Skeletal muscle satellite cell (primary cell): ENCODE measurements around the gene SYNJ2.

ENCODE experiments used
- H3K27me3 ChIP-seq: 2 replicates; pipeline ENCODE4 v1.7.0; 2013; ENCODE audit warnings: low read length; ENCODE audit not compliant: control insufficient read depth, insufficient read depth
- H3K36me3 ChIP-seq: 2 replicates; pipeline ENCODE4 v1.7.0; 2013; ENCODE audit warnings: mild to moderate bottlenecking, control low read depth, low read length; ENCODE audit not compliant: insufficient read depth
- H3K4me1 ChIP-seq: 2 replicates; pipeline ENCODE4 v1.7.0; 2013; ENCODE audit warnings: low read length; ENCODE audit not compliant: control insufficient read depth, insufficient read depth
- H3K4me2 ChIP-seq: 2 replicates; pipeline ENCODE4 v1.7.0; 2013; ENCODE audit warnings: mild to moderate bottlenecking, low read length
- H3K4me3 ChIP-seq: 2 replicates; pipeline ENCODE4 v1.7.0; 2013; ENCODE audit warnings: low read length
- H3K9ac ChIP-seq: 2 replicates; pipeline ENCODE4 v1.7.0; 2013; ENCODE audit warnings: mild to moderate bottlenecking, low read depth, low read length, moderate library complexity
- H3K9me3 ChIP-seq: replicated peaks from 2 replicates; pipeline ENCODE4 v1.7.0; 2013; ENCODE audit warnings: mild to moderate bottlenecking, control low read depth, low read length

SYNJ2 gene

GRCh38 chr6:158077676-158078075 is 96.0 kb downstream of the SYNJ2 start:
- H3K9ac ChIP-seq, result no peak overlapping the region
- no peak overlapping the region for H3K4me3 ChIP-seq
- H3K4me2 ChIP-seq, result no peak overlapping the region
- peaks cover 74% of the 10 kb centered on the region for H3K36me3 ChIP-seq
- no peaks in the 10 kb centered on the region for H3K4me1 ChIP-seq
- H3K9me3 ChIP-seq, result no peaks in the 10 kb centered on the region
- H3K27me3 ChIP-seq, result no peaks in the 10 kb centered on the region

- Histone ChIP-seq H3K36me3 (peaks cover 79% of the 10 kb centered on the region), H3K9me3 (no peaks in the 10 kb centered on the region), H3K4me3 (no peak overlapping the region), H3K9ac (no peak overlapping the region), H3K4me2 (no peak overlapping the region), H3K27me3 (no peaks in the 10 kb centered on the region), H3K4me1 (no peaks in the 10 kb centered on the region)
These were observed 96.7 kb downstream of the SYNJ2 start for GRCh38 chr6:158078320-158078719.

- no peaks in the 10 kb centered on the region for H3K9me3 ChIP-seq
- no peak overlapping the region for H3K9ac ChIP-seq
- no peaks in the 10 kb centered on the region for H3K4me1 ChIP-seq
- no peak overlapping the region for H3K4me3 ChIP-seq
- peaks cover 82% of the 10 kb centered on the region for H3K36me3 ChIP-seq
- no peaks in the 10 kb centered on the region for H3K27me3 ChIP-seq
- no peak overlapping the region for H3K4me2 ChIP-seq
These were observed 99.4 kb downstream of the SYNJ2 start for GRCh38 chr6:158080849-158081656.

GRCh38 chr6:158081657-158081935 is 99.9 kb downstream of the SYNJ2 start:
- Histone ChIP-seq H3K4me2 (no peak overlapping the region), H3K4me3 (no peak overlapping the region), H3K9me3 (no peaks in the 10 kb centered on the region), H3K4me1 (no peaks in the 10 kb centered on the region), H3K36me3 (peaks cover 83% of the 10 kb centered on the region), H3K9ac (no peak overlapping the region), H3K27me3 (no peaks in the 10 kb centered on the region)

GRCh38 chr6:158083455-158084325 is 102.0 kb downstream of the SYNJ2 start:
- Histone ChIP-seq H3K4me1 (no peaks in the 10 kb centered on the region), H3K9ac (no peak overlapping the region), H3K27me3 (no peaks in the 10 kb centered on the region), H3K9me3 (no peaks in the 10 kb centered on the region), H3K4me2 (no peak overlapping the region), H3K36me3 (peaks cover 83% of the 10 kb centered on the region), H3K4me3 (no peak overlapping the region)

GRCh38 chr6:158085261-158086053 is 103.8 kb downstream of the SYNJ2 start:
- Histone ChIP-seq H3K4me2 (no peak overlapping the region), H3K4me1 (no peaks in the 10 kb centered on the region), H3K36me3 (peaks cover 89% of the 10 kb centered on the region), H3K9me3 (no peaks in the 10 kb centered on the region), H3K27me3 (no peaks in the 10 kb centered on the region), H3K9ac (no peak overlapping the region), H3K4me3 (no peak overlapping the region)

- Histone ChIP-seq H3K27me3 (no peaks in the 10 kb centered on the region), H3K9ac (no peak overlapping the region), H3K4me3 (no peak overlapping the region), H3K36me3 (peaks cover 89% of the 10 kb centered on the region), H3K9me3 (no peaks in the 10 kb centered on the region), H3K4me1 (no peaks in the 10 kb centered on the region), H3K4me2 (no peak overlapping the region)
These were observed 104.4 kb downstream of the SYNJ2 start for GRCh38 chr6:158086054-158086503.

- Histone ChIP-seq H3K9ac (no peak overlapping the region), H3K4me2 (no peak overlapping the region), H3K27me3 (no peaks in the 10 kb centered on the region), H3K36me3 (peaks cover 85% of the 10 kb centered on the region), H3K4me1 (no peaks in the 10 kb centered on the region), H3K4me3 (no peak overlapping the region), H3K9me3 (no peaks in the 10 kb centered on the region)
These were observed 105.0 kb downstream of the SYNJ2 start for GRCh38 chr6:158086504-158087223.

- H3K9me3 ChIP-seq, result no peaks in the 10 kb centered on the region
- H3K4me2 ChIP-seq, result no peak overlapping the region
- no peaks in the 10 kb centered on the region for H3K27me3 ChIP-seq
- H3K36me3 ChIP-seq, result peaks cover 89% of the 10 kb centered on the region
- H3K9ac ChIP-seq, result no peak overlapping the region
- H3K4me1 ChIP-seq, result no peaks in the 10 kb centered on the region
- H3K4me3 ChIP-seq, result no peak overlapping the region
These were observed 105.7 kb downstream of the SYNJ2 start for GRCh38 chr6:158087224-158087867.

GRCh38 chr6:158092806-158093205 is 111.1 kb downstream of the SYNJ2 start:
- Histone ChIP-seq H3K36me3 (peaks cover 86% of the 10 kb centered on the region), H3K9me3 (no peaks in the 10 kb centered on the region), H3K9ac (no peak overlapping the region), H3K4me1 (no peaks in the 10 kb centered on the region), H3K4me2 (no peak overlapping the region), H3K27me3 (no peaks in the 10 kb centered on the region), H3K4me3 (no peak overlapping the region)
